VCaP (cell line): Measurements from ENCODE around the gene PRKACA.
A peak's percentile ranks its signal among the peaks of the same experiment; 100 is the strongest.

ENCODE experiments used
- H3K27ac ChIP-seq: fragments of 450-650 bp; 2 replicates; pipeline ENCODE4 v1.5.1; 2017
- TF ChIP-seq, protein P1 (sequence below): fragments of 450-650 bp; conservative IDR thresholded peaks from 2 replicates; pipeline ENCODE4 v1.5.1; 2017; ENCODE audit warnings: mild to moderate bottlenecking, moderate library complexity

PRKACA gene

DNA sequence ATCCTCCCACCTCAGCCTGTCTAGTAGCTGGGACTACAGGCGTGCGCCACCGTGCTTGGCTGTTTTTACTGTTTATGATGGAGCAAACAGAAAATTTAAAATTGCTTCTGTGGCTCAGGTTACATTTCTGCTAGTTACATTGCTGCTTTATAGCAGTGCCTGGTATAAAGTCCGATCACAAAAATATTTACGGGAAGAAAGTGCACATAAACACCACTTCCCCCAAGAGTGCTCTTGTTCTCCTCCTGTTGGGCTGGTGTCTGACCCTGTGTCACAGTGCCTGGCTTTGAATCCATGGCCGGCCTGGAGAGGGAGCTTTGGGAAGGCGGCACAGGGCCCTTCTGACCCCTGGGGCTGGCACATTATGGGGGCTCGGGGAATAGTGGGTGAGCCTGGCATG lies 11.9 kb downstream of the PRKACA start:
- TF ChIP-seq, protein P1, sequence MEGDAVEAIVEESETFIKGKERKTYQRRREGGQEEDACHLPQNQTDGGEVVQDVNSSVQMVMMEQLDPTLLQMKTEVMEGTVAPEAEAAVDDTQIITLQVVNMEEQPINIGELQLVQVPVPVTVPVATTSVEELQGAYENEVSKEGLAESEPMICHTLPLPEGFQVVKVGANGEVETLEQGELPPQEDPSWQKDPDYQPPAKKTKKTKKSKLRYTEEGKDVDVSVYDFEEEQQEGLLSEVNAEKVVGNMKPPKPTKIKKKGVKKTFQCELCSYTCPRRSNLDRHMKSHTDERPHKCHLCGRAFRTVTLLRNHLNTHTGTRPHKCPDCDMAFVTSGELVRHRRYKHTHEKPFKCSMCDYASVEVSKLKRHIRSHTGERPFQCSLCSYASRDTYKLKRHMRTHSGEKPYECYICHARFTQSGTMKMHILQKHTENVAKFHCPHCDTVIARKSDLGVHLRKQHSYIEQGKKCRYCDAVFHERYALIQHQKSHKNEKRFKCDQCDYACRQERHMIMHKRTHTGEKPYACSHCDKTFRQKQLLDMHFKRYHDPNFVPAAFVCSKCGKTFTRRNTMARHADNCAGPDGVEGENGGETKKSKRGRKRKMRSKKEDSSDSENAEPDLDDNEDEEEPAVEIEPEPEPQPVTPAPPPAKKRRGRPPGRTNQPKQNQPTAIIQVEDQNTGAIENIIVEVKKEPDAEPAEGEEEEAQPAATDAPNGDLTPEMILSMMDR: no peak
- H3K27ac ChIP-seq: no peak overlapping the region

DNA sequence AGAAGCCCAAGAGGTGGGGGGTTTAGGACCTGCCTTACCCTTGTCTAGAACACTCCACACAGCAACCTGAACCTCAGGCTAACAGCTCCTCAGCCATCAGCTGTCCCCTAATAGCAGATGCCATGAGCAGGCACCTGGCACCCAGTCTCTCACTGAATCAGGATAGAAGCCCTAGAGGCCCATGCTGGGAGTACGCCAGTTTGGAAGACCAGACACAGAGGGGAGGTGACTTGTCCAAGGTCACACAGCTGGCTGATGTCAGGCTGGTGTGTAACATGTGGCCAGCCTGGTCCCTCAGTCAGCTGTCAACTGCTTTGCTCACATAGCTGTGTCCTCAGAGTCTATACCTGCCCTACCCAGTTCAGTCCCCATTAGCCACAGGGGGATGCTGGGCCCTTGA lies 14.3 kb downstream of the PRKACA start:
- H3K27ac ChIP-seq: no peak overlapping the region
- TF ChIP-seq, protein P1: no peak

DNA sequence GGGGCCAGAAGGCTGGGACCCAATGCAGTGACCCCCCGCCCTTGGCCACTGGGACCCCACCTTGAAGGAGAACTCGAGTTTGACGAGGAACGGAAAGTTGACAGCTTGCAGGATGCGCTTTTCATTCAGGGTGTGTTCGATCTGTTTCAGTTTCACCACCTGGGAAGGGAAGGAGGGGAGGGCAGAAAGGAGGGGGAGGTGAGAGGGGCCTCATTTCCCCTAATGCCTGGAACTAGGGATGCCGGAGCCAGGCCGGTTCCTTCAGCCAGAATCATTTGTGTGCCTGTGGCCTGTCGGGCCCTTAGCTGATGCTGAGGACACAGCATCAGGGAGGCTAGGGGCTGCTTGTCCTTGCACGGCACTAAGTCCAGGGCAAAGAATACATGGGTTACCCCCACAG lies 14.8 kb downstream of the PRKACA start:
- H3K27ac ChIP-seq: no peak overlapping the region
- TF ChIP-seq, protein P1: no peak

DNA sequence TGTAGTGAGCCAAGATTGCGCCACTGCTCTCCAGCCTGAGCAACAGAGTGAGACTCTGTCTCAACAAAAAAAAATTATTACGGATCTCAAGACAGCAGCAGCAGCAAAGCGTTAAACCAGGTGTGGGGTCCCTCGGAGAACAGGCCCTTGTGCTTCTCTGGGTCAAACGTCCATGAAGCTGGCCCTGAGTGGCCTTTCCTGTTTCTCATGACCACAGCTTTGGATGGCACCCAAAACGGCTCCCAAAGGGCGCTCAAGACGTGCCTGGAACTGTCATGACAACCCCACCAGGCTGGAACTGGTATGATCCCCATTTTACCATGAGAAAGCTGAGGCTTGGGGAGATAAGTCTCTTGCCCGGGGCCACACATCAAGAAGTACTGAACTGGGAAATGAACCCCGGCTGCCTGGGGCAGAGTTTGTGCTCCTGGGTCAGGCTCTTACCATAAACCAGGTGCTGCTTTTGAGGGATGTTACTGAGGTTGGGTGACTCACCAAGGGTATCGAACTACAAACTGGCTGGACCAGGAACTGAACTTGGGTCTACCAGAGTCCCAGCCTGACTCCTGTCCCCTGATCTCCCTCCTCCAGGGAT lies 15.4 kb downstream of the PRKACA start:
- H3K27ac ChIP-seq: no peak overlapping the region
- TF ChIP-seq, protein P1: no peak

DNA sequence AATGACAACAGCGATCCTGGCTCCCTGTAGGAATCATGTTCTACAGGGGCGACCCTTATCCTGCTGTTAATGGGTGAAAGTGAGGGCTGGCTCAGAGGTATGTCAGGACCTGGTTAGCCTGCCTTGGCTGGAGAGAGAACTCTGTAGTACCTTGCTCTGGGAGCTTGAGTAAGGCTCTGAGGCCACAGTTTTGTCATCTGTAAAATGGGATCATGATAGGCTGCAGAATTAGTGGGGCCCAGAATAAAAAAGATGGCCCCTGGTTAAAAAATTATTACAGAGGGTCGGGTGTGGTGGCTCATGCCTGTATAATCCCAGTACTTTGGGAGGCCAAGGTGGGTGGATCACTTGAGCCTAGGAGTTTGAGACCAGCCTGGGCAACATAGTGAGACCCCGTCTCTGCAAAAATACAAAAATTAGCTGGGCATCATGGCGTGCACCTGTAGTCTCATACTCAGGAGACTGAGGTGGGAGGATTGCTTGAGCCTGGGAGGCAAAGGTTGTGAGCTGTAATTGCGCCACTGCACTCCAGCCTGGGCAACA lies 16.5 kb downstream of the PRKACA start:
- H3K27ac ChIP-seq: no peak overlapping the region
- TF ChIP-seq, protein P1: no peak

DNA sequence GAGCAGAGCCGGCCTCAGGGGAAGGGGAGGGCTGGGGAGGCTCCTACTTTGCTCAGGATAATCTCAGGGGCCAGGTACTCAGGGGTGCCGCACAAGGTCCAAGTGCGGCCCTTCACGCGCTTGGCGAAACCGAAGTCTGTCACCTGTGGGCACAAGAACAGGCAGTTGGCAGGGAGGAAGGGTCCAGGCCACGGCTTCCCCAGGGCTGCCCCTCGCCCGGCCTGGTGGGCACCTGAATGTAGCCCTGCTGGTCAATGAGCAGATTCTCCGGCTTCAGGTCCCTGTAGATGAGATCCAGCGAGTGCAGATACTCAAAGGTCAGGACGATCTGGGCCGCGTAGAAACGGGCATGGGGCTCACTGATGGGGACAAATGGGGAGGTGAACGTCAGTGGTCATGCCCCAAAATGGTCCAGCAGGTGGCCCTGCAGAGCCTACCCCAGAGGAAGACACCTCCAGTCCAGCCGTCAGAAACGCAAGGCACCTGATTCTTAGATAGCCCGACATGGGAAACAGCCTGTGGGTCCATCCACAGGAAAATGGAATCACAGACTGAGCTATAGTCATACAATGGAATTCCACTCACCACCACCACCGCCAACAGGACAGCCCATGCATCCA lies 19.9 kb downstream of the PRKACA start:
- no peak overlapping the region for H3K27ac ChIP-seq
- TF ChIP-seq, protein P1: no peak; the same call in 1 of the 2 replicates

DNA sequence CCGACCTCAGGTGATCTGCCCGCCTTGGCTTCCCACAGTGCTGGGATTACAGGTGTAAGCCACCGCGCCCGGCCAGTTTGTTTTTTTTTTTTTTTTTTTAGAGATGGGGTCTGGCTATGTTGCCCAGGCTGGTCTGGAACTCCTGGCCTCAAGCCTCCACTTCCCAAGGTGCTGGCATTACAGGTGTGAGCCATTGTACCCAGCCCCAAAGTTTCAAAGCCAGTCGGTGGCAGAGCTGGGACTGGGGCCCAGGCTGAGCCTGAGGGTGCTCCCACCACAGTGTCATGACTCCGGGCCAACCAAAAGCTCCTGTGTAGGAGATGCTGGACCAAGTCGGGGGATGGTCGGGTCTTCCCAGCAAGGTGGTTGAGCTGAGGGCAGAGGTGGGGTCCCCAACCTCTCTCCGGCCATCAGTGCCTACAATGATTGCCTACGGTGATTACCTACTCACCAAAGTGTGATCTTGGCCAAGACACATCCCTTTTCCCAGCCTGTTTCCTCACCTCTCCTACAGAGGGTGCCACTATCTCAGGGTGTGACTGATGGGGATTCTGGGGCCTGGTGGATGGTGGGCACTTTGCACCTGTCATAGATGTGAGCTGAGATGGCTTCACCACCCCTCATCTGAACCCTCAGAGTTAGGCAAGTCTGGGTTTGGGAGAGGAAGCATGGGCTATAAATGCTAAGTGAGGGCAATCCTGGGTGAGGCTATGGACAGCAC lies 21.1 kb downstream of the PRKACA start:
- TF ChIP-seq, protein P1: 0 out of 2 replicates have a peak, but pooled peaks have one; percentile 9
- H3K27ac ChIP-seq: no peak overlapping the region
